ENCODE results near the gene NHEJ1.

GRCh38 chr2:219112651-219113338 lies 47.8 kb downstream of the NHEJ1 start:
- no peak for TF ChIP-seq POLR2A (IDR thresholded peaks at IDR 0.05; ENCODE audit: low read depth, low read length)
- no peak for TF ChIP-seq POLR2AphosphoS5 (IDR thresholded peaks at IDR 0.05; ENCODE audit: low read depth, low read length)
- TF ChIP-seq TAF1 (IDR thresholded peaks at IDR 0.05; ENCODE audit: borderline replicate concordance, low read depth, low read length) = no peak
